Mammary epithelial cell (primary cell): ENCODE measurements around the gene ARL5A.

Experiments
- EZH2 ChIP-seq: IDR thresholded peaks from 2 replicates; pipeline ENCODE4 v1.6.1; 2012; ENCODE audit warnings: low read length, inconsistent platforms, borderline replicate concordance
- TF ChIP-seq, protein P1 (sequence below), 2 donors: IDR thresholded peaks in 1 of 2; conservative IDR thresholded peaks in 1 of 2; 2 replicates each; pipeline ENCODE4 v1.5.1; 2011 to 2012; ENCODE audit warnings: inconsistent platforms in 2 of 2, low read length in 2 of 2, mild to moderate bottlenecking in 2 of 2, control low read depth in 1 of 2, low read depth in 1 of 2; ENCODE audit not compliant: insufficient read depth in 1 of 2; ENCODE audit errors: extremely low read depth in 1 of 2

- TF ChIP-seq, protein P1, sequence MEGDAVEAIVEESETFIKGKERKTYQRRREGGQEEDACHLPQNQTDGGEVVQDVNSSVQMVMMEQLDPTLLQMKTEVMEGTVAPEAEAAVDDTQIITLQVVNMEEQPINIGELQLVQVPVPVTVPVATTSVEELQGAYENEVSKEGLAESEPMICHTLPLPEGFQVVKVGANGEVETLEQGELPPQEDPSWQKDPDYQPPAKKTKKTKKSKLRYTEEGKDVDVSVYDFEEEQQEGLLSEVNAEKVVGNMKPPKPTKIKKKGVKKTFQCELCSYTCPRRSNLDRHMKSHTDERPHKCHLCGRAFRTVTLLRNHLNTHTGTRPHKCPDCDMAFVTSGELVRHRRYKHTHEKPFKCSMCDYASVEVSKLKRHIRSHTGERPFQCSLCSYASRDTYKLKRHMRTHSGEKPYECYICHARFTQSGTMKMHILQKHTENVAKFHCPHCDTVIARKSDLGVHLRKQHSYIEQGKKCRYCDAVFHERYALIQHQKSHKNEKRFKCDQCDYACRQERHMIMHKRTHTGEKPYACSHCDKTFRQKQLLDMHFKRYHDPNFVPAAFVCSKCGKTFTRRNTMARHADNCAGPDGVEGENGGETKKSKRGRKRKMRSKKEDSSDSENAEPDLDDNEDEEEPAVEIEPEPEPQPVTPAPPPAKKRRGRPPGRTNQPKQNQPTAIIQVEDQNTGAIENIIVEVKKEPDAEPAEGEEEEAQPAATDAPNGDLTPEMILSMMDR (conservative IDR thresholded peaks at IDR 0.05 in 1 of 2, IDR thresholded peaks at IDR 0.05 in 1 of 2; ENCODE audit: extremely low read depth in 1 of 2, insufficient read depth in 1 of 2, low read depth in 1 of 2, low read length in 2 of 2) = no peak
- TF ChIP-seq EZH2 = no peak
Observed at GRCh38 chr2:151789055-151789834, 39.0 kb downstream of the ARL5A start.
